T-helper 1 cell treated with Interleukin-12 subunit alpha and Interleukin-12 subunit beta and Interleukin-4 antibody, amounts not matched to agents 30 ng/mL and 1 ng/mL, for 36 hours (primary cell): ENCODE results near the gene CAV3. TPM values are rescaled to one million over a fixed set of nuclear protein-coding genes. Genes with fewer than 3 reads are reported as not detected.

Experiments
- intact Hi-C: fragments of 100-400 bp; cut with micrococcal nuclease; formaldehyde crosslinking; loops from one replicate; pipeline ENCODE4 v1.15.1; 2024
- total RNA-seq: library from RNA; stranded (reverse); gene quantifications from 2 replicates; pipeline ENCODE4 v1.2.3, GENCODE V29; 2022

CAV3 gene
- total RNA-seq, 1 donor from 2014 or later: not detected

DNA sequence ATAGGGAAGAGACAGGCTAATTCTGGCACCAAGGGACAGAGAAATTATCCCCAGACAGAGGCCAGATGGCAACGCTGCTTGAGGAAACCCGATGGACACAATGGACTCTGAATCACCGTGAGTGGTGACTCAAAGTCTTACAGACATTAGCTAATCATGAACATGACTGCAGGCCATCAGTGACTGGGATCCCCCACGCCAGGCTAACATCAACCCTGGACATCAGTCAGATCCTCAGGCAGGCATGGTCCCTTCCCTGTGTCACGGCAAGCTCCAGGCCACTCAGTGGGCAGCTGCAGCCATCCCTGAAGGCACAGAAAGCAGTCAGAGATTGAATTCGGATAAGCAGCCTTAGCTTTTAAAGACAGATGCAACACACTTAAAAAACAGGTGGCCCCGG is 59.6 kb downstream of the CAV3 start:
- intact Hi-C loops: no loop called here

DNA sequence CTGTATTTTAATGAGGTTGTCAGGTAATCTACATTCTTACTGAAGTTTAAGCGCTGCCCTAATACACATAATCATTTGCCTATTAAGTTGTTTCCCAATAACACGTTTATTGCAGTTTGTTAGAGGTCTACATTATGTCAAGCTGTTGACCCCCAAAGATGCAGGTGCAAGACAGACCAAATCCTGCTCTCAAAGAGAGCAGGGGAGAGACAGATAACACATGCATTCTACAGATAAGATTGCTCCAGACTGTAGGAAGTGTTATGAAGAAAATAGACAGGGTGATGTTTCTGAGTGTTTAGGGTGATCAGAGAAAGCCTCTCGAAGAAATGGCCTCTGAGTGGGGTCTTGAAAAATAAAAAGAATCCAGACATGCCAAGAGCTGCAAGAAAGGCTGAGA is 60.6 kb downstream of the CAV3 start:
- intact Hi-C loops: no loop called here

Other genes starting within 250 kb of the CAV3 start
- 0.39 and 0.59 TPM in 2 replicates for gene LMCD1, start 232.0 kb upstream of the CAV3 start, total RNA-seq
- gene SSUH2, start 89.0 kb upstream of the CAV3 start, total RNA-seq: 0.07 TPM in 1 of 2 replicates, not detected in the other
- gene OXTR, start 35.8 kb downstream of the CAV3 start, total RNA-seq: 0.56 and 1.0 TPM in 2 replicates
- 33.1 and 35.8 TPM in 2 replicates for gene RAD18, start 229.7 kb downstream of the CAV3 start, total RNA-seq